Natural killer cell (primary cell): ENCODE results near the gene PPP1R36. TPM values are rescaled to one million over a fixed set of nuclear protein-coding genes. Genes with fewer than 3 reads are reported as not detected.
"Not testable (repeated sequence)": the region's sequence is repeated elsewhere in the genome, so short reads cannot be mapped to it uniquely, and the experiment has no call there.

Experiments used
- ATAC-seq, 3 donors: fragments of 150-1000 bp in 2 of 3; fragments of 200-7000 bp in 1 of 3; cut with Tn5 transposase; 1 replicate in 1 of 3; 2 replicates in 2 of 3; pipeline ENCODE4 v1.10.0; 2021; ENCODE audit warnings: mild to moderate bottlenecking in 2 of 3, moderate library complexity in 2 of 3
- DNase-seq, 2 donors: peaks; one replicate each; pipeline versions ENCODE4 v3.0.0 to v3.0.0-alpha.2; 2013 to 2021; ENCODE audit warnings: mixed read lengths in 1 of 2
- H3K27ac ChIP-seq: one replicate; pipeline ENCODE4 v1.5.1; 2013; ENCODE audit warnings: mild to moderate bottlenecking, low read length
- H3K27me3 ChIP-seq: one replicate; pipeline ENCODE4 v1.6.1; 2013; ENCODE audit warnings: low read length; ENCODE audit not compliant: control insufficient read depth, insufficient read depth
- H3K36me3 ChIP-seq: one replicate; pipeline ENCODE4 v1.6.1; 2013; ENCODE audit warnings: low read length; ENCODE audit not compliant: control insufficient read depth, insufficient read depth
- H3K4me1 ChIP-seq: one replicate; pipeline ENCODE4 v1.6.1; 2013; ENCODE audit warnings: low read length; ENCODE audit not compliant: control insufficient read depth, insufficient read depth
- H3K4me3 ChIP-seq: one replicate; pipeline ENCODE4 v1.5.1; 2013; ENCODE audit warnings: low read length
- H3K9me3 ChIP-seq: one replicate; pipeline ENCODE4 v1.6.1; 2013; ENCODE audit warnings: low read length; ENCODE audit not compliant: control insufficient read depth, insufficient read depth
- H3K27ac Mint-ChIP-seq, 2 donors: one replicate each; pipeline ENCODE4 v1.8.0; 2022; ENCODE audit warnings: mild to moderate bottlenecking in 2 of 2, mixed read lengths in 2 of 2, moderate library complexity in 1 of 2
- H3K27me3 Mint-ChIP-seq, 2 donors: one replicate each; pipeline ENCODE4 v1.8.0; 2022; ENCODE audit warnings: low read depth in 2 of 2, mixed read lengths in 2 of 2
- H3K36me3 Mint-ChIP-seq: one replicate; pipeline ENCODE4 v1.8.0; 2022; ENCODE audit warnings: mixed read lengths
- H3K4me1 Mint-ChIP-seq, 2 donors: one replicate each; pipeline ENCODE4 v1.8.0; 2022; ENCODE audit warnings: mixed read lengths in 2 of 2
- H3K4me3 Mint-ChIP-seq: one replicate; pipeline ENCODE4 v1.8.0; 2022; ENCODE audit warnings: mild to moderate bottlenecking, moderate library complexity, mixed read lengths
- H3K9me3 Mint-ChIP-seq, 2 donors: one replicate each; pipeline ENCODE4 v1.8.0; 2022; ENCODE audit warnings: mixed read lengths in 2 of 2
- WGBS: methylation state at CpG from one replicate; pipeline ENCODE4 v1.1.7; 2013; ENCODE audit warnings: missing lambda C conversion rate; ENCODE audit not compliant: insufficient coverage; 5-methylcytosine and 5-hydroxymethylcytosine counted together
- intact Hi-C: fragments of 100-400 bp; cut with micrococcal nuclease; formaldehyde crosslinking; loops from one replicate; pipeline ENCODE4 v1.14.2; 2022
- total RNA-seq, 4 donors: library from RNA; stranded (reverse); fragments of 120-200 nt in 1 of 4; gene quantifications; one replicate each; pipeline versions ENCODE4 v1.2.3 to v1.2.4, GENCODE V29; 2013 to 2022
- TF ChIP-seq, protein P1 (sequence below): fragments of 200-600 bp; IDR thresholded peaks from one replicate; pipeline ENCODE4 v1.8.0; 2022; ENCODE audit warnings: antibody characterized with exemption

Gene PPP1R36
- total RNA-seq, 3 donors from 2014 or later (not counting 1 experiment from before 2014, with no cell fraction given) = 0.60 to 1.2 (median 1.0) TPM

- H3K27me3 ChIP-seq = no peaks in the 10 kb centered on the region
- no peaks in the 10 kb centered on the region for H3K9me3 Mint-ChIP-seq
Measured at GRCh38 chr14:64612971-64613666, 63.4 kb downstream of the PPP1R36 start.

DNA sequence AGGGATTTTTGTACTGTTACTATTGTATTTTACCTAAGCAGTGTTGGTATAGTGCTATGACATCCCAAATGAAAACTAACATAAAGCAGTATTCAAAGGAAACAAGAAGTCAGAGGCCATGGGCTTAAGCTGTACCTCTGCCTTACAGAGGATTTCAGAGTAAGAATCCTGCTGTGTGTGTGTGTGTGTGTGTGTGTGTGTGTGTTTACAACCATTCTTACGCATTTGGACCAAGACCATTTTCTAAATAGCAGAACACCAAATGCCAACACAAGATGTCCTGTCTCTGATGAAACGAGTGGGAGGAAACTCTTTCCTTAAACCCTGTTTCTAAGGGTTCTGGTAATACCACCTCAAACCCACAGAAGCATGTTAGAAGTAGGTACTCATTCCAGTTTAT lies 64.4 kb downstream of the PPP1R36 start:
- no peak overlapping the region for H3K27ac Mint-ChIP-seq
- H3K4me3 ChIP-seq = no peak overlapping the region
- no peak overlapping the region for H3K27ac ChIP-seq
- TF ChIP-seq, protein P1, sequence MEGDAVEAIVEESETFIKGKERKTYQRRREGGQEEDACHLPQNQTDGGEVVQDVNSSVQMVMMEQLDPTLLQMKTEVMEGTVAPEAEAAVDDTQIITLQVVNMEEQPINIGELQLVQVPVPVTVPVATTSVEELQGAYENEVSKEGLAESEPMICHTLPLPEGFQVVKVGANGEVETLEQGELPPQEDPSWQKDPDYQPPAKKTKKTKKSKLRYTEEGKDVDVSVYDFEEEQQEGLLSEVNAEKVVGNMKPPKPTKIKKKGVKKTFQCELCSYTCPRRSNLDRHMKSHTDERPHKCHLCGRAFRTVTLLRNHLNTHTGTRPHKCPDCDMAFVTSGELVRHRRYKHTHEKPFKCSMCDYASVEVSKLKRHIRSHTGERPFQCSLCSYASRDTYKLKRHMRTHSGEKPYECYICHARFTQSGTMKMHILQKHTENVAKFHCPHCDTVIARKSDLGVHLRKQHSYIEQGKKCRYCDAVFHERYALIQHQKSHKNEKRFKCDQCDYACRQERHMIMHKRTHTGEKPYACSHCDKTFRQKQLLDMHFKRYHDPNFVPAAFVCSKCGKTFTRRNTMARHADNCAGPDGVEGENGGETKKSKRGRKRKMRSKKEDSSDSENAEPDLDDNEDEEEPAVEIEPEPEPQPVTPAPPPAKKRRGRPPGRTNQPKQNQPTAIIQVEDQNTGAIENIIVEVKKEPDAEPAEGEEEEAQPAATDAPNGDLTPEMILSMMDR = no peak
- no peaks in the 10 kb centered on the region for H3K4me1 Mint-ChIP-seq
- intact Hi-C loops = no loop called here
- no peak for ATAC-seq
- no peaks in the 10 kb centered on the region for H3K9me3 Mint-ChIP-seq
- no peak for DNase-seq
- no peaks in the 10 kb centered on the region for H3K36me3 Mint-ChIP-seq
- no peaks in the 10 kb centered on the region for H3K9me3 ChIP-seq
- peaks cover 0 to 4% of the 10 kb centered on the region in 2 donors for H3K27me3 Mint-ChIP-seq
- no peaks in the 10 kb centered on the region for H3K36me3 ChIP-seq
- 94% methylated on average over 2 of the region's 2 CpGs for WGBS
- H3K4me3 Mint-ChIP-seq = no peak overlapping the region
- no peaks in the 10 kb centered on the region for H3K27me3 ChIP-seq
- no peaks in the 10 kb centered on the region for H3K4me1 ChIP-seq

More at GRCh38 chr14:64612971-64613666, 63.4 kb downstream of the PPP1R36 start:
- no peak overlapping the region for H3K27ac Mint-ChIP-seq
- H3K4me1 ChIP-seq = no peaks in the 10 kb centered on the region
- H3K27ac ChIP-seq = no peak overlapping the region
- TF ChIP-seq, protein P1 = no peak
- no peaks in the 10 kb centered on the region for H3K9me3 ChIP-seq
- no peak overlapping the region for H3K4me3 ChIP-seq
- WGBS = 81% methylated on average over 2 of the region's 2 CpGs
- ATAC-seq = peak in 1 of 3 donors; percentile 27
- no peaks in the 10 kb centered on the region for H3K4me1 Mint-ChIP-seq
- intact Hi-C loops = no loop called here
- DNase-seq = no peak
- no peaks in the 10 kb centered on the region for H3K36me3 ChIP-seq
- H3K4me3 Mint-ChIP-seq = no peak overlapping the region
- no peaks in the 10 kb centered on the region for H3K36me3 Mint-ChIP-seq
- peaks cover 0 to 4% of the 10 kb centered on the region in 2 donors for H3K27me3 Mint-ChIP-seq

DNA sequence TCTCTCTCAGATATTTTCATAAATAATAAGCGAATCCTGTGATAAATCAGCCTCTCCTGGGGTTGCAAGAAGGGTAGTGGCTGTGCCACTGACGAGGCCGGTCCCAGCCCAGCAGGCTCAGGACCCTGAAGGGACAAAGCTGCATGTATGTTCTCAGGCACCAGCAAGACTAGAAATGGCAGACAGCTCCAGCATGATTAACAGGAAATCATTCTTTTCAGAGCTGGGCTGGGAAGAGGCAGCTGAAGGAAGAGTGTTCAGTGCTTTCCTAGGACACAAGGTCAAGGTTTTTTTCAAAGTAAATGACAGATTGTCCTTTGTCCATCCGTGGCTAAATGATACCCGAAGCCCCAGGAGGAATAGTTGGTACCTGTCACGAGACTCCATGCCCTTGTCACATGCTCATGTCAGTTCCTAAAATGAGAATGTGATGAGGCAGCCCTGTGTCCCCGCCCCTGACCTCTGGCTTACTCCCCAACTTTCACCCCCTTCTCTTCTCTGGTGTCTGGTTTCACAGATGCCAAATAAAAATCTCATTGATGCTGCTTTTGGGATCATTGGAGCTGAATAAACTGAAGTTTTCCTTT lies 65.1 kb downstream of the PPP1R36 start:
- Histone ChIP-seq H3K36me3 (no peaks in the 10 kb centered on the region), H3K9me3 (no peaks in the 10 kb centered on the region), H3K4me3 (no peak overlapping the region), H3K4me1 (no peaks in the 10 kb centered on the region), H3K27me3 (no peaks in the 10 kb centered on the region), H3K27ac (no peak overlapping the region)
- Mint-ChIP-seq H3K27me3 (peaks cover 0 to 4% of the 10 kb centered on the region in 2 donors), H3K4me3 (no peak overlapping the region), H3K4me1 (no peaks in the 10 kb centered on the region), H3K36me3 (no peaks in the 10 kb centered on the region), H3K9me3 (no peaks in the 10 kb centered on the region), H3K27ac (no peak overlapping the region)
- ATAC-seq (no peak), DNase-seq (no peak)
- intact Hi-C loops = no loop called here
- 81% methylated on average over 7 of the region's 7 CpGs for WGBS
- TF ChIP-seq, protein P1 = no peak

DNA sequence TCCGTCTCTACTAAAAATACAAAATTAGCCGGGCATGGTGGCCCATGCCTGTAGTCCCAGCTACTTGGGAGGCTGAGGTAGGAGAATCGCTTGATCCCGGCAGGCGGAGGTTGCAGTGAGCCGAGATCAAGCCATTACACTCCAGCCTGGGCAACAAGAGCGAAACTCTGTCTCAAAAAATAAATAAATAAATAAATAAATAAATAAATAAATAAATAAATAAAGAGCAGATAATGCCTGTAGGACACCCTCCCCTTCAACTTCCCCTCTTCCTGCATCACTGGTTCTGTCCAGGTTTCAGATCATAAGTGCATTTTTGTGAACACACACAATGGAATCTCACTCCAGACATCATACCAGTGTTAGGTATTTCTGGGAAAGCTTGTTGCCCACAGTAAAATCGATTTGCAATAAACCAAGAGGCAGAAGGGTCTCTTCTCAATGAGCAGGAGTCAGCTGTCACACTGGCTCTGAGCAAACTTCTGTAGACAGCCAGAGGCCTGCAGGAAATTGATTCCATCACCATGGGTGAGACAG lies 68.2 kb downstream of the PPP1R36 start:
- DNase-seq, H3K27ac Mint-ChIP-seq, H3K27me3 ChIP-seq, H3K4me1 ChIP-seq, intact Hi-C loops, H3K36me3 Mint-ChIP-seq, H3K36me3 ChIP-seq, H3K4me3 ChIP-seq, H3K9me3 ChIP-seq, H3K27ac ChIP-seq, H3K4me1 Mint-ChIP-seq, ATAC-seq, H3K9me3 Mint-ChIP-seq, H3K27me3 Mint-ChIP-seq, H3K4me3 Mint-ChIP-seq: not testable (repeated sequence)
- WGBS = 89% methylated on average over 6 of the region's 8 CpGs
